ENCODE measurements around the gene EIF1AX. TPM values are rescaled to one million over a fixed set of nuclear protein-coding genes. Genes with fewer than 3 reads are reported as not detected.

The EIF1AX gene
- total RNA-seq, 4 donors from 2014 or later: 37.5 to 62.1 (median 55.2) TPM

- no peak for DNase-seq (ENCODE audit: low spot score)
- no peak for TF ChIP-seq CTCF (IDR thresholded peaks at IDR 0.05)
- ATAC-seq (ENCODE audit: low FRiP score): no peak
Measured at GRCh38 chrX:20112022-20112774, 29.4 kb downstream of the EIF1AX start.

GRCh38 chrX:20111271-20111670, 30.4 kb downstream of the EIF1AX start:
- ATAC-seq (ENCODE audit: low FRiP score) (no peak), DNase-seq (ENCODE audit: low spot score) (no peak)
- TF ChIP-seq CTCF (IDR thresholded peaks at IDR 0.05): no peak

GRCh38 chrX:20101934-20102581, 39.6 kb downstream of the EIF1AX start:
- DNase-seq (ENCODE audit: low spot score) (no peak), ATAC-seq (ENCODE audit: low FRiP score) (no peak)
- no peak for TF ChIP-seq CTCF (IDR thresholded peaks at IDR 0.05)

- DNase-seq (ENCODE audit: low spot score): no peak
- no peak for ATAC-seq (ENCODE audit: low FRiP score)
- TF ChIP-seq CTCF (IDR thresholded peaks at IDR 0.05): no peak
Measured at GRCh38 chrX:20091499-20091898, 50.1 kb downstream of the EIF1AX start.

GRCh38 chrX:20089845-20090244, 51.8 kb downstream of the EIF1AX start:
- TF ChIP-seq CTCF (IDR thresholded peaks at IDR 0.05): no peak
- ATAC-seq (ENCODE audit: low FRiP score): no peak
- DNase-seq (ENCODE audit: low spot score): no peak

- no peak for TF ChIP-seq CTCF (IDR thresholded peaks at IDR 0.05)
- no peak for DNase-seq (ENCODE audit: low spot score)
- ATAC-seq (ENCODE audit: low FRiP score): no peak
Measured at GRCh38 chrX:20080277-20080676, 61.4 kb downstream of the EIF1AX start.

Small RNAs within 50 kb of the gene (small RNA-seq; reads per million reads assigned to genes)
- gene RF00493 (43.3 reads per million, percentile 95 among the genes with 10 or more reads in this experiment), gene RF00494 (not detected)

Other genes with a start within 250 kb of the EIF1AX start
- gene BCLAF3, start 150.8 kb downstream of the EIF1AX start, total RNA-seq: 10 to 100 TPM in 1 of 4 donors, 1 to 10 TPM in 3; 5.4 to 19.5 (median 6.0) TPM
- gene MAP7D2, start 24.9 kb downstream of the EIF1AX start, total RNA-seq: under 1 TPM in 2 of 4 donors, not detected in 2; 0.19 to 0.38 TPM
- 10 to 100 TPM; 39.5 to 90.3 (median 55.1) TPM for gene RPS6KA3, start 125.1 kb upstream of the EIF1AX start, total RNA-seq

Data from omental fat pad (tissue), 4 donors.